ENCODE data around the gene TMC2.

TMC2 gene

DNA sequence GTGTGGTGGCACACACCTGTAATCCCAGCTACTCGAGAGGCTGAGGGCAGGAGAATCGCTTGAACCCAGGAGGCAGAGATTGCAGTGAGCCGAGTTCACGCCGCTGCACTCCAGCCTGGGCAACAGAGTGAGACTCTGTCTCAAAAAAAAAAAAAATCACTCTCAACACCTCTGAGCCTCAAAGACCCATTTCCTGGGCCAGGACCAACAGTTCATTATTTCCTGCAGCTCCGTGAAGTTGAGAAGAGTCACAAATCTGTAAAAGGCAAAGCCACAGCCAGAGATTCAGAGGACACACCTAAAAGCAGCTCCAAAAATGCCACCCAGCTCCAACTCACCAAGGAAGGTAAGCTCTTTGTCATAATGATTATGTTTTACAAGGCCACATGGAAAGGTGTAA is 100.9 kb downstream of the TMC2 start:
- no peak for DNase-seq

DNA sequence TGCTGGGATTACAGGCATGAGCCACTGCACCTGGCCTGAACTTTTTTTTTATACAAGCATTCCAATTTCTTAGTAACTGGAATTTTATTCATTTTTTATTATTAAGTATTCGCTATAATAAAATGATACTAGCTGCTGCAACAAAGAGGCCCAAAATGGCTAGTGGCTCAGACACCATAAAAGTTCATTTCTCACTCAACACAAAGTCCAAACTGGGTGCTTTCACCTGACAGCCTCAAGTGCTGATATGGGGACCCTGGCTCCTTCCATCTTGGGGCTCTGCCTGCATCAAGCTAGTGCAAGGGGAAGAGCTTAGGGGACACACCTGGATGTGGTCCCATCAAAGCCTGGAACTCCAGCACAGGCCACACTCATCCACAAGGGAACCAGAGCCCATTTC is 103.9 kb downstream of the TMC2 start:
- DNase-seq: no peak

- no peak for DNase-seq
Observed at GRCh38 chr20:2640899-2641298, 104.5 kb downstream of the TMC2 start.

GRCh38 chr20:2643708-2644107 is 107.3 kb downstream of the TMC2 start:
- DNase-seq: no peak

GRCh38 chr20:2651772-2652723 is 115.7 kb downstream of the TMC2 start, which contains the start of gene NOP56:
Gene NOP56, plus strand, starts transcription at chr20:2652632. Its CDS starts 29 bp downstream, at chr20:2652661.
- DNase-seq: peak; percentile 96

GRCh38 chr20:2652724-2653555 is 116.6 kb downstream of the TMC2 start:
- DNase-seq: no peak

DNA sequence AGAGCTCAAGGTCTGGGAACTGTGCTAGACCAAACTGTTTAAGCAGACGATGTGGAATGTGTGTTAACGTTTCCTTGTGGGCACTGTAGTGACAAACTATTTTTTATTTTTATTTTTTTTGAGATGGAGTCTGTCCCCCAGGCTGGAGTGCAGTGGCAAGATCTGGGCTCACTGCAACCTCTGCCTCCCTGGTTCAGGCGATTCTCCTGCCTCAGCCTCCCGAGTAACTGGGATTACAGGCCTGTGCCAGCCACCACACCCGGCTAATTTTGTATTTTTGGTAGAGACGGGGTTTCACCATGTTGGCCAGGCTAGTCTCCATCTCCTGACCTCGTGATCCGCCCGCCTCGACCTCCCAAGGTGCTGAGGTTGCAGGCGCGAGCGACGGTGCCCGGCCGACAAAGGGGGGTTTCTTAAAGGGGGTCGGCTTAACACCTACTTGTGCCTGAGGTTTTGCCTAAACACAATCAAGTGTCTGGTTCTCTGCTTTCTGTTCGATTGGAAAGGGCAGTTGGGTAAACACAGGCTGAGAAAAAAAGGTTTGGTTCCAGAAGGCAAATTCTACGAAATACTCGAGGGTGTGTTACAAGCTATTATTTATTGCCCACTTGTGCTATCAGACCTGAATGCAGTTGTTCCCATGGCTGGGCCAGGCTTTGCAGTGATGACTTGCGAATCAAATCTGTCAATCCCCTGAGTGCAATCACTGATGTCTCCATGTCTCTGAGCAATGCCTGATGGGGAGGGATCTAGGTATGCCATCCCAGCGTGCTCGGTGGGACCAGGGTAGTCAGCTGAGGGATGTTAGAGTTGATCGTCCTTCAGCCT is 117.4 kb downstream of the TMC2 start:
- no peak for DNase-seq

GRCh38 chr20:2654384-2654822 is 118.0 kb downstream of the TMC2 start:
- DNase-seq: no peak

GRCh38 chr20:2654831-2655230 is 118.5 kb downstream of the TMC2 start:
- DNase-seq: no peak

- no peak for DNase-seq
Observed at GRCh38 chr20:2655331-2656116, 119.2 kb downstream of the TMC2 start.

DNA sequence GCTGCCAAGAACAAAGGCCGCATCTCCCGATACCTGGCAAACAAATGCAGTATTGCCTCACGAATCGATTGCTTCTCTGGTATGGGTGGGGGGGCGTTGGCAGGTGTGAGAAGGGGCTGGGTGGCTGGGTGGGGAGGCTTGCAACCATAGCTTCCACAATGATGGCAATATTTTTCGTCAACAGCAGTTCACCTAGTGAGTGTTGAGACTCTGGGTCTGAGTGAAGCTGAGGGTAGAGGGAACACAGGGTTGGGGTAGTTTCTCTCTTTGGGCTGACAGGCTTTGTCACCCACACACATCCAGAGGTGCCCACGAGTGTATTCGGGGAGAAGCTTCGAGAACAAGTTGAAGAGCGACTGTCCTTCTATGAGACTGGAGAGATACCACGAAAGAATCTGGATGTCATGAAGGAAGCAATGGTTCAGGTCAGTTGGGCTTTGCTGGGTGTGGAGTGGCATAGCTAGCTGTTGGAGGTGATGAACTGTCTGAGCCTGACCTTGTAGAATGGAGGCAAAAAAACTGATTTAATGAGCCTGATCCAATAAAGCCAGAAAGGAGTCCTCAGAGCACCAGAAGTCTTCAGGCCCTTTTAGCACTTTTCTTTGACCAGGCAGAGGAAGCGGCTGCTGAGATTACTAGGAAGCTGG is 120.2 kb downstream of the TMC2 start:
- DNase-seq: no peak

DNA sequence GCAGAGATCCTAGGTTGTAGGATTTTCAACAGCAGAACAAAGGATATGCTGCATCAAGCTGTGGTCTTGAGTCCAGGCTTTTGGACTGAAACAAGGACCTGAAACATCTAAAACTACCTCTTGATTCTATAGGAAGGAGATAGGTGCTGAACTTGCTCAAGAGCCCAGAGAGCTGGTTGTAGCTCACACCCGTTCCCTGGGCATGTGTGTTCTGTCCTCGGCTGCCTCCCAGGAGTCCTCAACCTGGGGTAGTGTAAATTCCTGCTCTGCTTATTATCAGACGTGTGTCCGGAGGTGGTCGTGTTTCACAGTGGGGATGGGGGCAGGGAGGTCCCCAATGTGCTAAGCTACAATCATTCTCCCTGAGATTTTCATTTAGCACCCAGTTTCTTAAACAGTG is 120.9 kb downstream of the TMC2 start:
- DNase-seq: no peak

DNA sequence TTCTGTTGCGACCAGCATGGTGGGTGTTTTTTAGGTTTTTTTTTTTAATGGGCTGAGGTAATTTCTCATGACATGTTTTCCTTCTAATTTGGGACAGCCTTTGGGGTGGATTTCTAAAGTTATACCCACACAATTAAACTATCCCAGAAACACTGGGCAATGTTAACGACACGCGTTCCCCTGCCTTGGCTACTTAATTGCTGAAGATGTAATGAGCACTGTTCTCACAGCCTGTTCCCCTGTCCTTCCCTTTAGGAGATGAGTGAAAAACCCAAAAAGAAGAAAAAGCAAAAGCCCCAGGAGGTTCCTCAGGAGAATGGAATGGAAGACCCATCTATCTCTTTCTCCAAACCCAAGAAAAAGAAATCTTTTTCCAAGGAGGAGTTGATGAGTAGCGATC is 121.3 kb downstream of the TMC2 start:
- DNase-seq: no peak

GRCh38 chr20:2658414-2659354 is 122.3 kb downstream of the TMC2 start:
- no peak for DNase-seq

- DNase-seq: no peak
Observed at GRCh38 chr20:2659547-2659946, 123.2 kb downstream of the TMC2 start.

- DNase-seq: no peak
Observed at GRCh38 chr20:2663364-2663886, 127.1 kb downstream of the TMC2 start.

GRCh38 chr20:2663887-2664719 is 127.7 kb downstream of the TMC2 start, which contains the start of gene IDH3B:
Gene IDH3B, minus strand, starts transcription at chr20:2664216. Its CDS starts 28 bp downstream, at chr20:2664188.
- DNase-seq: peak; percentile 95

GRCh38 chr20:2671977-2672376 is 135.6 kb downstream of the TMC2 start:
- DNase-seq: no peak

GRCh38 chr20:2672446-2672845 is 136.1 kb downstream of the TMC2 start:
- no peak for DNase-seq

All from left hindlimb (tissue), 1 donor.